Activated T-helper 17 cell treated with anti-CD3 and anti-CD28 coated beads, Interleukin-2, amount 50 U/mL, for 72 hours (primary cell): ENCODE data around the gene NCCRP1. TPM values are rescaled to one million over a fixed set of nuclear protein-coding genes. Genes with fewer than 3 reads are reported as not detected.

Experiments used
- ATAC-seq: fragments of 150-1000 bp; cut with Tn5 transposase; replicated peaks from 2 replicates; pipeline ENCODE4 v1.10.0; 2021; ENCODE audit warnings: mild to moderate bottlenecking, moderate library complexity
- H3K27ac Mint-ChIP-seq: one replicate; pipeline ENCODE4 v1.8.0; 2022; ENCODE audit warnings: mixed read lengths
- H3K27me3 Mint-ChIP-seq: one replicate; pipeline ENCODE4 v1.8.0; 2022; ENCODE audit warnings: mixed read lengths
- H3K36me3 Mint-ChIP-seq: one replicate; pipeline ENCODE4 v1.8.0; 2022; ENCODE audit warnings: low read depth, mild to moderate bottlenecking, mixed read lengths
- H3K4me1 Mint-ChIP-seq: one replicate; pipeline ENCODE4 v1.8.0; 2022; ENCODE audit warnings: mixed read lengths
- H3K4me3 Mint-ChIP-seq: one replicate; pipeline ENCODE4 v1.8.0; 2022; ENCODE audit warnings: mild to moderate bottlenecking, mixed read lengths
- H3K9me3 Mint-ChIP-seq: one replicate; pipeline ENCODE4 v1.8.0; 2022; ENCODE audit warnings: mixed read lengths
- total RNA-seq, 2 donors: library from RNA; stranded (reverse); gene quantifications; one replicate each; pipeline ENCODE4 v1.2.3, GENCODE V29; 2022

NCCRP1 gene
- total RNA-seq, 2 donors from 2014 or later: not detected

DNA sequence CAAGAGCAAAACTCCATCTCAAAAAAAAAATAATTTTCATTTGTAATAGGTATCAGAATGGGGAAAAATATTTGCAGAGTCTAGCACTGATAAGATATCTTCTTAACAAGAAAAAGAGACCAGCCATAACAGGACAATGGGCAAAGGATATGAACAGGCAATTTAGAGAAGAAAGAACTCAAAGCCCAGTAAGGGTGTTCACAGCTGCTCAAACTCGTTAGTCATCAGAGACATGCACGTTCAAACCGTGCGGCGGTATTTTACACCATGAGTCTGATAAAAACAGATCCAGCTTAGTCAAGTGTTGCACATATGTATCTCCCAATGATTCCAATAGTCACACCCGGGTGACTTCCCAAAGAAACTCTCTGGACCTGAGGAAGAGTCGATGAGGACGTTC is 13.7 kb upstream of the NCCRP1 start:
- no peaks in the 10 kb centered on the region for H3K36me3 Mint-ChIP-seq
- peaks cover 5% of the 10 kb centered on the region for H3K27me3 Mint-ChIP-seq
- H3K9me3 Mint-ChIP-seq: no peaks in the 10 kb centered on the region
- peaks cover 6% of the 10 kb centered on the region for H3K4me1 Mint-ChIP-seq
- no peak overlapping the region for H3K4me3 Mint-ChIP-seq
- ATAC-seq: no peak
- H3K27ac Mint-ChIP-seq: no peak overlapping the region

DNA sequence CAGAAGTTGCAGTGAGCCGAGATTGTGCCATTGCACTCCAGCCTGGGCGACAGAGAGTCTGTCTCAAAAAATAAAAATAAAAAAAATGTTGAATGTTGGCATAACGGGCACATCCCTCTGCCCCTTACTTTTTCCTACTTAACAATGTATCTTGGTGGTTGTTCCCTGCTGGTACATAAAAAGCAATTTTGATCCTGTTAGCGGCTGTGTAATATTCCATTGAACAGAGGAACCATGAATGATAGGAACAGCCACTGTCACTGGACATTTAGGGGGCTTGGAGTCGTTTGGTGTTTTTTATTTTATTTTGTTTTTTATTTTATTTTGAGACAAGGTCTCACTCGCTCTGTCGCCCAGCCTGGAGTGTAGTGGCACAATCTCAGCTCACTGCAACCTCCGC is 10.4 kb upstream of the NCCRP1 start:
- H3K27ac Mint-ChIP-seq: no peak overlapping the region

DNA sequence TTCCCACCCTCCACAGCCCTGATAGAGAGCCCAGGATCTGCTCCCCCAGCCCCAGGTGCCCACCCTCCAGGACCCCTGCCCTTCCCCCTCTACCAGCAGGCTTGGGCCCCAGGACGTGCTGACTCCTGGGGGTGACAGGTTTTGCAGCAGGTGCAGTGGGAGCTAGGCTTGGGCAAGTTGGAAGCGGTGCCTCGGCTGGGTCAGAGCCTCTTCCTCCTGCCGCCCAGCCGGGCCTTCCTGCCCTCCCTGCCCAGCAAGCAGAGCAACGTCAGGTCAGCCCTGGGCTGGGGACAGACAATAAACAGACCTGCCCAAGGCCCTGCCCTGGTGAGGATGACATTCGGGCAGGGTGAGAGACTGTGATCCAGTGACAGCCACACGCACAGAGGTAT is 9.2 kb upstream of the NCCRP1 start:
- no peak for ATAC-seq
- H3K27me3 Mint-ChIP-seq: peaks cover 14% of the 10 kb centered on the region
- no peaks in the 10 kb centered on the region for H3K36me3 Mint-ChIP-seq
- H3K4me1 Mint-ChIP-seq: peaks cover 6% of the 10 kb centered on the region
- no peaks in the 10 kb centered on the region for H3K9me3 Mint-ChIP-seq
- H3K27ac Mint-ChIP-seq: peak overlapping the region; percentile 50
- H3K4me3 Mint-ChIP-seq: no peak overlapping the region

More for the DNA sequence above, 10.4 kb upstream of the NCCRP1 start:
- peaks cover 14% of the 10 kb centered on the region for H3K27me3 Mint-ChIP-seq
- no peak overlapping the region for H3K4me3 Mint-ChIP-seq
- H3K4me1 Mint-ChIP-seq: peaks cover 6% of the 10 kb centered on the region
- ATAC-seq: no peak
- H3K36me3 Mint-ChIP-seq: no peaks in the 10 kb centered on the region
- H3K9me3 Mint-ChIP-seq: no peaks in the 10 kb centered on the region

DNA sequence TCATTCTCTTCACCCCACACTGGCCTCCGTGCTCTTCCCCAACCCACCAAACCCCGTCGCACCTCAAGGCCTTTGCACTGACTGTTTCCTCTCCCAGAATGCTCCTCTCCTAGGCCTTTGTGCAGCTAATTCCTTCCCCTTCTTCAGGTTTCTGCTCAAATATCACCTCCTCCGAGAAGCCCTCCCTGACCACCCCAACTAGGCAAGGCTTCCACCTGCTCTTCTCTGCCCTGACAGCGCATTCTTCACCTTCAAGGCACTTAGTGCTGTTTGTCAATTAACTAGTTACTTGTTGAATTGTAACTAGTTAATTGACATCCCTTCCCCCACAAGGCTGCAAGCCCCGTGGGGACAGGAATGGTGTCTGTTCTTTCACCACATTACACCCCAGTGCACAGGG is 7.8 kb upstream of the NCCRP1 start:
- H3K9me3 Mint-ChIP-seq: no peaks in the 10 kb centered on the region
- H3K4me1 Mint-ChIP-seq: peaks cover 6% of the 10 kb centered on the region
- H3K4me3 Mint-ChIP-seq: no peak overlapping the region
- no peak overlapping the region for H3K27ac Mint-ChIP-seq
- H3K27me3 Mint-ChIP-seq: peaks cover 18% of the 10 kb centered on the region
- no peaks in the 10 kb centered on the region for H3K36me3 Mint-ChIP-seq
- no peak for ATAC-seq

DNA sequence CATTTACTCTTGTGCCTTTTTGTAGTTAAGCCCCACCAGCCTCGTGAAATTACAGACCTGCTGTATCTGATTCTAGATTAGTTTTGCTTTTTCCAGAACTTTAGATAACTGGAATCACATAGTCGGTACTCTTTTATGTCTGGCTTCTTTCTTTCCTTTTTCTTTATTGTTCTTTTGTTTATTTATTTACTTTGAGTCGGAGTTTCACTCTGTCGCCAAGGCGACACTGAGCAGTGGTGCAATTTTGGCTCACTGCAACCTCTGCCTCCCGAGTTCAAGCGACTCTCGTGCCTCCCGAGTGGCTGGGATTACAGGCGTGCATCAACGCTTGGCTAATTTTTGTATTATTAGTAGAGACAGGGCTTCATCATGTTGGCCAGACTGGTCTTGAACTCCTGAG is 6.0 kb upstream of the NCCRP1 start:
- Mint-ChIP-seq H3K27ac (no peak overlapping the region), H3K9me3 (no peaks in the 10 kb centered on the region), H3K4me3 (no peak overlapping the region), H3K4me1 (peaks cover 6% of the 10 kb centered on the region), H3K36me3 (no peaks in the 10 kb centered on the region), H3K27me3 (peaks cover 25% of the 10 kb centered on the region)
- no peak for ATAC-seq

DNA sequence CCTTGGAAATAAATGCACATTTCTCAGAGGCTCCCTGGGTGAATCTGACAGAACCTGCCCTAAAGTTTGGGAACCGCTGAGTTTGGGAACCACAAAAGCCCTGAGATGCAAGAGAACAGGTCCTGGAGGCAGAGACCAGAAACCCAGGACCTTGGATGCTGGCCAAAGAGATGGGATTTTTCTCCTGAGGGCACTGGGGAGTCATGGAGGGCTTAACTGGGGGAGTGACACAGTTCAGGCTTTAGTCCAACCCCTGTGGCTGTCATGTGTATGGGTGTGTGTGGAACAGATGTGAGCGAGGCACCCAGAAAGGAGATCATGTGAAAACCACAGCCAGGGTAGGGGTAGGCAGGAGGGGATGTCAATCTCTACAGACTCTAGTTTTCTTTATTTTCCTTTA is 3.9 kb upstream of the NCCRP1 start:
- peaks cover 33% of the 10 kb centered on the region for H3K27me3 Mint-ChIP-seq
- H3K27ac Mint-ChIP-seq: no peak overlapping the region
- ATAC-seq: no peak
- no peaks in the 10 kb centered on the region for H3K9me3 Mint-ChIP-seq
- H3K4me3 Mint-ChIP-seq: no peak overlapping the region
- no peaks in the 10 kb centered on the region for H3K36me3 Mint-ChIP-seq
- peaks cover 5% of the 10 kb centered on the region for H3K4me1 Mint-ChIP-seq

DNA sequence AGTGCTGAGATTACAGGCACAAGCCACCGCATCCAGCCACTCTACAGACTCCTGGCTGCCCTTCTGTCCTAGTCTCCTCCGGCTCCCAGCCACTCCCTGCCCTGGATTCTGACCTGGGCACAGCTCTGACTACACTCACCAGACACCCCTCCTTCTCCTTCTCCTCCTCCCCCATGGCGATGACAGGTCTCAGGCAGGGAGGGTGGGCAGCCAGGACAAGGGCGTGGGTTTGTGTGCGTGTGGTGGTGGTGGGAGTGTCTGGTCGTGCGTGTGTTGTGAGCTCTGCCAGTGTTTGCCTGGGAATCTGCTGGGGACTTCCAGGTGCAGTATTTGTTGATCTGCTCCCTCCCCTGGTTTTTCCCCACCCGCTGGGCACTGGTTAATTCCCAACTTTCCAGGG is 3.0 kb upstream of the NCCRP1 start:
- no peak for ATAC-seq
- Mint-ChIP-seq H3K27me3 (peaks cover 31% of the 10 kb centered on the region), H3K36me3 (no peaks in the 10 kb centered on the region), H3K4me1 (peaks cover 5% of the 10 kb centered on the region), H3K27ac (no peak overlapping the region), H3K4me3 (no peak overlapping the region), H3K9me3 (no peaks in the 10 kb centered on the region)

DNA sequence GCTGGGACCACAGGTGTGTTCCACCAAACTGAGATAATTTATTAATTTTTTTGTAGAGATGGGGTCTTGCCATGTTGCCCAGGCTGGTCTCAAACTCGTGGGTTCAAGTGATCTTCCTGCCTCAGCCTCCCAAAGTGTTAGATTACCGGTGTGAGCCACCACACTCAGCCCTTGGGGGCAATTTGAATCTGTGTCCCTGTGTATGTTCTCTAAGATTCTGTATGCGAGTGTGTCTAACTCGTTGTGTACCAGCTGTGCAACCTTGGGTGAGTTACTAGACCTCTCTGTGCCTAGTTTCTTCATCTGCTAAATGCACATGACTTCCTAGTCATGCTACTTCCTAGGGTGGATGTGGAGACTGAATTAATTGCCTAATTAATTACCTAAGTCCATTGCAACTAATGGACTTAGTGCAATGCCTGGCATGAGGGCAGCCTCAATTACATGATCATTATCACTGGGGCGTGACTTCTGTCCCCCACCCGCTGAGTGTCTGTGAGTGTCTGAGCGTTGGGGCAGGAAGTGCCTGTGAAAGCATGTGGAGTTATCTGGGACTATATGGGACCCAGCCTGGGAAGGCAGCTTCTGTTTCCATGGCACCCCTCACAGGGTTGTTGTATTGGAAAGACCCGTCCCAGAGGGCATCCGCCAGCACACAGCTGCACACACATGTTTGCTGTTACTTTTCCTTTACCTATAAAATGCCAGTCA is 1.8 kb upstream of the NCCRP1 start:
- Mint-ChIP-seq H3K27me3 (peaks cover 31% of the 10 kb centered on the region), H3K36me3 (no peaks in the 10 kb centered on the region), H3K4me1 (peaks cover 5% of the 10 kb centered on the region), H3K9me3 (no peaks in the 10 kb centered on the region), H3K27ac (no peak overlapping the region), H3K4me3 (peak overlapping the region; percentile 35)
- ATAC-seq: no peak

DNA sequence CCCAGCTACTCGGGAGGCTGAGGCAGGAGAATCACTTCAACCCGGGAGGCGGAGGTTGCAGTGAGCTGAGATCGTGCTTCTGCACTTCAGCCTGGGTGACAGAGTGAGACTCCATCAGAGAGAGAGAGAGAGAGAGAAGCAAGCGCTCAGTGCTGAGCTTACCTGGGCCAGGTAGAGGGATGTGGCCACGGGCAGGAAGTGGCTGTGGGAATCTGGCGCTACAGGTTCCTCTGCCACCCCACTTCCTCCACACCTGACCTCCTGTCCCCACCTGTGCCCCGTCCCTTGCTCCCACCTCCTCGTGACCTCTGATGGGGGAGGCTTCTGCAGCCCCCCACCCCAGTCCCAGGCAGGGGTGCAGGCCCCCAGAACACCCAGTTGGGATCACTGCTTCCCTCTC is 1.0 kb upstream of the NCCRP1 start:
- Mint-ChIP-seq H3K36me3 (no peaks in the 10 kb centered on the region), H3K27me3 (peaks cover 33% of the 10 kb centered on the region), H3K27ac (no peak overlapping the region), H3K9me3 (no peaks in the 10 kb centered on the region), H3K4me3 (peak overlapping the region; percentile 35), H3K4me1 (peaks cover 5% of the 10 kb centered on the region)
- ATAC-seq: no peak

DNA sequence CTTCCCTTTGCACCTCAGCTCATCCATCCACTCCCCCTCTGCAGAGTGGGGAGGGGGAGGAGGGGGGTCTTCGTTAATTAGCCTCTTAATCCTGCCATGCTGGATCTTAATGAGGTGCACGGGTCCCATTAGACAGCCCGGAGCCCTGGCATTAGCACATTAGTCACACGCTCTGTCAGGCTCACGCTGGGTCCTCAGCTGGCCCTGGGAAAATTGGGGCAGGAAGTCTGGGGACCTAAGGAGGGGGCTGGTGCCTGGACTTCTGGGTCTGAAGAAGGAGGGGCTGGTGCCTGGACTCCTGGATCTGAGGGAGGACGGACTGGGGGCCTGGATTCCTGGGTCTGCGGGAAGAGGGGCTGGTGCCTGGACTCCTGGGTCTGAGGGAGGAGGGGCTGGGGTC is 444 bp upstream of the NCCRP1 start:
- Mint-ChIP-seq H3K27me3 (peaks cover 38% of the 10 kb centered on the region), H3K4me3 (no peak overlapping the region), H3K4me1 (peaks cover 5% of the 10 kb centered on the region), H3K27ac (no peak overlapping the region), H3K36me3 (no peaks in the 10 kb centered on the region), H3K9me3 (no peaks in the 10 kb centered on the region)
- ATAC-seq: peak; percentile 14

DNA sequence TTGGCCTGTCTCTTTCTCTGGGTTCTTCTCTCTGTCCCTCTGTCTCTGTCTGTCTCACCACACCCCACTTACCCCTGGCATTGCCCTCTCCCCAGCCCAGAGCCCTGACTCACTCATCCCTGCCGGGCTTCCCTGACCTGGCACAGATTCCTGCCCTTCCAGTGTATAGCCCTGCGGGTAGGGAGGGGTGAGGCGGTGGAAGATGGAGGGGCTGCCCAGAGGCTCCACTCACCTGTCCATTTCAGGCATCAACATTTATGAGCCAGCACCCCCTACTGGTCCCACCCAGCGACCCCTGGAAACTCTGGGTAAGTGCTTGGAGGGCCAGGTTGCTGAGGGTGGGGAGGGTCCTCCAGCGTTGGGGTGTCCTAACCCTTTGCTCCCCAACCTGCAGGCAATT is 1.0 kb downstream of the NCCRP1 start:
- no peak for ATAC-seq
- Mint-ChIP-seq H3K4me3 (peak overlapping the region; percentile 21), H3K36me3 (no peaks in the 10 kb centered on the region), H3K9me3 (no peaks in the 10 kb centered on the region), H3K27me3 (peaks cover 46% of the 10 kb centered on the region), H3K4me1 (peaks cover 5% of the 10 kb centered on the region), H3K27ac (no peak overlapping the region)

DNA sequence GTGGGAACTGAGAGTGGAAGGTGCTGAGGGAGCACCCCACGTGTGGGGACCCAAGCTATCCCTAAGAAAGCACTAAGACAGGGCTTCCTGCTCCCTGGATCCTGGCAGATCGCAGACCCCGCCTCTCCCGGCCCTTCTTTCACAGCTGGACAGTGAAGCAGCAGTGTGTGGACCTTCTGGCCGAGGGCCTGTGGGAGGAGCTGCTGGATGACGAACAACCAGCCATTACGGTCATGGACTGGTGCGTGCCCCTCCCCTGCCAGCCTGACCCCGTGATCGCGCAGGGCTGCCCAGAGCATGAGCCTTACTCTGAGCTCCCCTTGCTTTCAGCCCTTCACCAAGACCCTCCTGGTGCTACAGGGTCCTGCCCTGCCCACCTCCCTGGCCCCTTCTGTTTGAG is 2.3 kb downstream of the NCCRP1 start:
- peaks cover 48% of the 10 kb centered on the region for H3K27me3 Mint-ChIP-seq
- ATAC-seq: no peak

DNA sequence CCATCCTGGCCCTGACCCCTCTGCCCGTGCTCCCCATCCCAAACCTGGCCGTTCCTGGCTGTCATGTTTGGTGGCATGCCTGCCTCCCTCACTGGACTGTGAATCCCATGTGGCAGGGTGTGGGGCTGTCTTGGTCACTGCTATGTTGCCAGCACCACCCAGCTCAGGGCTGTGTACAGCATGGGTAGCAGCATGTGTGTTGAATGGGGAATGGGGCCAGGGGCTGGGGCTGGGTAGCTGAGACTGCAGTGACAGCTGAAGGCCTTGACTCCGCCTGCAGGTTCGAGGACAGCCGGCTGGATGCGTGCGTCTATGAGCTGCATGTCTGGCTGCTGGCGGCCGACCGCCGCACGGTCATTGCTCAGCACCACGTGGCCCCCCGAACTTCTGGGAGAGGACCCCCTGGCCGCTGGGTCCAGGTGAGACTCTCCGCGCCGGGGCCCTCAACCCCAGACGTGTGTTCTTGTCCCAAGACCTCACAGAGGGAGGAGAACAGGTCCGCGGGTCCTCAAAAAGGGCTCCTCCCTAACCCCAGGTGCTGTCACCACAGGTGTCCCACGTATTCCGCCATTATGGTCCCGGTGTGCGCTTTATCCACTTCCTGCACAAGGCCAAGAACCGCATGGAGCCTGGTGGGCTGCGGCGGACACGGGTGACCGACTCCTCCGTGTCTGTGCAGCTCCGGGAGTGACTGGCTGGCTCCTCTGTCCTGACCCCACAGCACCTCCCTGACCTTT is 3.5 kb downstream of the NCCRP1 start:
- no peaks in the 10 kb centered on the region for H3K36me3 Mint-ChIP-seq
- peaks cover 5% of the 10 kb centered on the region for H3K4me1 Mint-ChIP-seq
- H3K27ac Mint-ChIP-seq: no peak overlapping the region
- H3K4me3 Mint-ChIP-seq: no peak overlapping the region
- no peak for ATAC-seq
- H3K27me3 Mint-ChIP-seq: peaks cover 47% of the 10 kb centered on the region
- H3K9me3 Mint-ChIP-seq: no peaks in the 10 kb centered on the region

More for the DNA sequence above, 2.3 kb downstream of the NCCRP1 start:
- H3K4me3 Mint-ChIP-seq: no peak overlapping the region
- peaks cover 5% of the 10 kb centered on the region for H3K4me1 Mint-ChIP-seq
- no peak overlapping the region for H3K27ac Mint-ChIP-seq
- no peaks in the 10 kb centered on the region for H3K36me3 Mint-ChIP-seq
- no peaks in the 10 kb centered on the region for H3K9me3 Mint-ChIP-seq

DNA sequence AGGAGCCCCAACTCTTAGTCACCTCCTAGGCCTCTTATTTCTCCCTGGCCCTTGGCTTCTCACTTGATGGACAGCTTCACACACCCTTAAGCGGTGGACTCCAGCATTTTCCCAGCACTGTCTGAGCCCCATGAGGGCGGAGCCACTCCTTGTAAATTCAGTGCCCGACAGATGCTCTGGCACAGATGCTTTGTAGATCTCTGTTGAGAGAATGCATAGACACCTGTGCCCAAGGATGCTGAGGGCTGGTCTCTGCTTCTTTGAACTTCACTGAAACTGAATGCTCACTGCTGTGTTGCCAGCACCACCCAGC is 4.0 kb downstream of the NCCRP1 start:
- peaks cover 5% of the 10 kb centered on the region for H3K4me1 Mint-ChIP-seq
- no peak overlapping the region for H3K4me3 Mint-ChIP-seq
- ATAC-seq: no peak
- no peaks in the 10 kb centered on the region for H3K9me3 Mint-ChIP-seq
- peaks cover 47% of the 10 kb centered on the region for H3K27me3 Mint-ChIP-seq
- no peak overlapping the region for H3K27ac Mint-ChIP-seq
- H3K36me3 Mint-ChIP-seq: no peaks in the 10 kb centered on the region

DNA sequence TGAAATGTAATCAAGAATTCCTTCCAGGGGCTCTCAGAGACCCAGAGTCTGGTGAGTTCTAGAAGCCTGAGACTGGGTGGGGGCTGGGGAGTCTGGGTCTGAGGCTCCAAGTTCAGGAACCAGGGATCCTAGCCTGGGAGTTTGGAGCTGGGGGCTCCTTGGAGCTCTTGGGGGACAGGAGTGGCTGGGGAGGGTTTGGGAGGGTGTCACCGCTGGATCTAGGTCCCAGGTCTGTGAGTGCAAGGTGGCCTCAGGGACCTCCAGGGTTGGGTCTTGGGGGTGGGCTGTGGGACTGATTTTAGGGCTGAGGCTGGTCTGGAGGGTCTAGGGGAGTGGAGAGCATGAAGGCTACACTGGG is 6.2 kb downstream of the NCCRP1 start:
- Mint-ChIP-seq H3K9me3 (no peaks in the 10 kb centered on the region), H3K27ac (no peak overlapping the region), H3K4me1 (no peaks in the 10 kb centered on the region), H3K4me3 (no peak overlapping the region), H3K27me3 (peaks cover 34% of the 10 kb centered on the region), H3K36me3 (no peaks in the 10 kb centered on the region)
- no peak for ATAC-seq
